Measurements from ENCODE around the gene TCF4.
"Not testable (repeated sequence)": the region's sequence is repeated elsewhere in the genome, so short reads cannot be mapped to it uniquely, and the experiment has no call there.

The TCF4 gene

GRCh38 chr18:55475467-55475866 lies 112.5 kb downstream of the TCF4 start:
- no peak for DNase-seq (ENCODE audit: low spot score)

GRCh38 chr18:55473560-55473959 lies 114.4 kb downstream of the TCF4 start:
- DNase-seq (ENCODE audit: low spot score) = no peak

- DNase-seq (ENCODE audit: low spot score) = no peak
These were observed 114.9 kb downstream of the TCF4 start for GRCh38 chr18:55473058-55473457.

- DNase-seq (ENCODE audit: low spot score) = peak; percentile 97
These were observed 117.2 kb downstream of the TCF4 start for GRCh38 chr18:55470826-55471225.

- DNase-seq (ENCODE audit: low spot score) = not testable (repeated sequence)
These were observed 118.9 kb downstream of the TCF4 start for GRCh38 chr18:55469134-55469533.

GRCh38 chr18:55466789-55467188 lies 121.2 kb downstream of the TCF4 start:
- DNase-seq (ENCODE audit: low spot score) = peak; percentile 39

GRCh38 chr18:55465313-55465712 lies 122.7 kb downstream of the TCF4 start:
- no peak for DNase-seq (ENCODE audit: low spot score)

GRCh38 chr18:55464581-55464980 lies 123.4 kb downstream of the TCF4 start:
- DNase-seq (ENCODE audit: low spot score) = no peak

GRCh38 chr18:55462652-55463051 lies 125.3 kb downstream of the TCF4 start:
- peak; percentile 62 for DNase-seq (ENCODE audit: low spot score)

GRCh38 chr18:55461848-55462247 lies 126.1 kb downstream of the TCF4 start:
- no peak for DNase-seq (ENCODE audit: low spot score)

GRCh38 chr18:55458456-55459203 lies 129.4 kb downstream of the TCF4 start:
- DNase-seq (ENCODE audit: low spot score) = no peak

- no peak for DNase-seq (ENCODE audit: low spot score)
These were observed 131.0 kb downstream of the TCF4 start for GRCh38 chr18:55457028-55457427.

- no peak for DNase-seq (ENCODE audit: low spot score)
These were observed 132.1 kb downstream of the TCF4 start for GRCh38 chr18:55455938-55456337.

- no peak for DNase-seq (ENCODE audit: low spot score)
These were observed 134.8 kb downstream of the TCF4 start for GRCh38 chr18:55453186-55453585.

- no peak for DNase-seq (ENCODE audit: low spot score)
These were observed 135.8 kb downstream of the TCF4 start for GRCh38 chr18:55452123-55452611.

- DNase-seq (ENCODE audit: low spot score) = peak; percentile 62
These were observed 138.4 kb downstream of the TCF4 start for GRCh38 chr18:55449412-55450140.

GRCh38 chr18:55448420-55448819 lies 139.6 kb downstream of the TCF4 start:
- DNase-seq (ENCODE audit: low spot score) = no peak

GRCh38 chr18:55447672-55448018 lies 140.3 kb downstream of the TCF4 start:
- DNase-seq (ENCODE audit: low spot score) = no peak

GRCh38 chr18:55446996-55447671 lies 140.9 kb downstream of the TCF4 start:
- no peak for DNase-seq (ENCODE audit: low spot score)

- DNase-seq (ENCODE audit: low spot score) = no peak
These were observed 143.5 kb downstream of the TCF4 start for GRCh38 chr18:55444536-55444935.

- no peak for DNase-seq (ENCODE audit: low spot score)
These were observed 144.2 kb downstream of the TCF4 start for GRCh38 chr18:55443776-55444175.

GRCh38 chr18:55442561-55442960 lies 145.4 kb downstream of the TCF4 start:
- DNase-seq (ENCODE audit: low spot score) = no peak

GRCh38 chr18:55440988-55441387 lies 147.0 kb downstream of the TCF4 start:
- DNase-seq (ENCODE audit: low spot score) = no peak
